Epithelial cell of prostate (primary cell): ENCODE measurements around the gene MBD4.
"Not testable (repeated sequence)": the region's sequence is repeated elsewhere in the genome, so short reads cannot be mapped to it uniquely, and the experiment has no call there.

Experiments
- DNase-seq: peaks from one replicate; pipeline ENCODE4 v3.0.0-alpha.2; 2011; ENCODE audit warnings: low read depth, low spot score
- H3K27ac ChIP-seq: fragments of 450-650 bp; 2 replicates; pipeline ENCODE4 v1.5.1; 2017; ENCODE audit warnings: mild to moderate bottlenecking

Gene MBD4

GRCh38 chr3:129439817-129440617 lies at the start of gene MBD4, which contains the start of gene IFT122:
MBD4 (minus strand) TSS chr3:129439948; CDS start chr3:129439833, 115 bp downstream.
IFT122 (plus strand) TSS chr3:129440224; CDS start chr3:129440331, 107 bp downstream.
- H3K27ac ChIP-seq: peak within 1 kb of the TSS; percentile 72

GRCh38 chr3:129489258-129489657 lies 49.5 kb upstream of the MBD4 start:
- not testable (repeated sequence) for H3K27ac ChIP-seq, DNase-seq

More at GRCh38 chr3:129439817-129440617, at the start of gene MBD4, which contains the start of gene IFT122:
- peak; percentile 96 for DNase-seq

GRCh38 chr3:129487868-129488335 lies 48.2 kb upstream of the MBD4 start:
- H3K27ac ChIP-seq, DNase-seq: not testable (repeated sequence)

GRCh38 chr3:129487183-129487867 lies 47.6 kb upstream of the MBD4 start:
- H3K27ac ChIP-seq: no peak overlapping the region
- no peak for DNase-seq

GRCh38 chr3:129486664-129487035 lies 46.9 kb upstream of the MBD4 start:
- H3K27ac ChIP-seq: peak overlapping the region; percentile 48
- no peak for DNase-seq

GRCh38 chr3:129485721-129486663 lies 46.2 kb upstream of the MBD4 start:
- DNase-seq: peak; percentile 67
- peak overlapping the region; percentile 48 for H3K27ac ChIP-seq

GRCh38 chr3:129485146-129485545 lies 45.4 kb upstream of the MBD4 start:
- H3K27ac ChIP-seq: peak overlapping the region; percentile 48
- DNase-seq: not testable (repeated sequence)

GRCh38 chr3:129483870-129484269 lies 44.1 kb upstream of the MBD4 start:
- H3K27ac ChIP-seq: no peak overlapping the region
- DNase-seq: no peak

- peak overlapping the region; percentile 67 for H3K27ac ChIP-seq
These were observed 43.0 kb upstream of the MBD4 start for GRCh38 chr3:129482721-129483120.

GRCh38 chr3:129481766-129482332 lies 42.1 kb upstream of the MBD4 start:
- peak overlapping the region; percentile 67 for H3K27ac ChIP-seq
- peak; percentile 36 for DNase-seq

More at GRCh38 chr3:129482721-129483120, 43.0 kb upstream of the MBD4 start:
- DNase-seq: no peak

- DNase-seq: not testable (repeated sequence)
- H3K27ac ChIP-seq: peak overlapping the region; percentile 67
These were observed 41.5 kb upstream of the MBD4 start for GRCh38 chr3:129481225-129481765.

- DNase-seq: no peak
- H3K27ac ChIP-seq: no peak overlapping the region
These were observed 36.8 kb upstream of the MBD4 start for GRCh38 chr3:129476586-129476985.

- no peak overlapping the region for H3K27ac ChIP-seq
- no peak for DNase-seq
These were observed 36.1 kb upstream of the MBD4 start for GRCh38 chr3:129475863-129476262.

GRCh38 chr3:129474984-129475804 lies 35.4 kb upstream of the MBD4 start:
- H3K27ac ChIP-seq: no peak overlapping the region
- DNase-seq: no peak

GRCh38 chr3:129473769-129474152 lies 34.0 kb upstream of the MBD4 start:
- H3K27ac ChIP-seq: no peak overlapping the region
- DNase-seq: no peak

GRCh38 chr3:129473067-129473768 lies 33.5 kb upstream of the MBD4 start:
- no peak overlapping the region for H3K27ac ChIP-seq
- no peak for DNase-seq

GRCh38 chr3:129470861-129471260 lies 31.1 kb upstream of the MBD4 start:
- DNase-seq: no peak
- no peak overlapping the region for H3K27ac ChIP-seq

- DNase-seq: no peak
- no peak overlapping the region for H3K27ac ChIP-seq
These were observed 29.3 kb upstream of the MBD4 start for GRCh38 chr3:129469026-129469425.
